Vagina (tissue), 2 donors: ENCODE results near the gene CPLX3. TPM values are rescaled to one million over a fixed set of nuclear protein-coding genes. Genes with fewer than 3 reads are reported as not detected.
A peak's percentile ranks its signal among the peaks of the same experiment; 100 is the strongest.

Source experiments
- DNase-seq, 2 donors: peaks; one replicate each; pipeline ENCODE4 v3.0.0-alpha.2; 2017; ENCODE audit errors: extremely low spot score in 2 of 2
- H3K27ac ChIP-seq: fragments of 200-600 bp; sonication (generic); one replicate; pipeline ENCODE4 v1.5.1; 2019
- H3K27me3 ChIP-seq: fragments of 200-600 bp; sonication (generic); one replicate; pipeline ENCODE4 v1.5.1; 2019
- H3K36me3 ChIP-seq, 2 donors: fragments of 200-600 bp; sonication (generic); one replicate each; pipeline ENCODE4 v1.5.1; 2017 to 2019
- H3K4me1 ChIP-seq: fragments of 200-600 bp; sonication (generic); one replicate; pipeline ENCODE4 v1.5.1; 2019
- H3K4me3 ChIP-seq, 2 donors: fragments of 200-600 bp; sonication (generic); 1 replicate in 1 of 2; 2 replicates in 1 of 2; pipeline ENCODE4 v1.5.1; 2016 to 2019
- H3K9me3 ChIP-seq: fragments of 200-600 bp; sonication (generic); one replicate; pipeline ENCODE4 v1.5.1; 2019
- CTCF ChIP-seq, 3 experiments: fragments of 450-650 bp in 2 of 3; fragments of 200-600 bp in 1 of 3; sonication (generic) in 1 of 3; IDR thresholded peaks; one replicate each; pipeline ENCODE4 v1.5.1; 2017 to 2019; ENCODE audit warnings: antibody characterized with exemption in 3 of 3, mild to moderate bottlenecking in 2 of 3, moderate library complexity in 2 of 3
- POLR2A ChIP-seq, 2 donors: fragments of 450-650 bp; IDR thresholded peaks; one replicate each; pipeline ENCODE4 v1.6.1; 2017; ENCODE audit warnings: antibody characterized with exemption in 2 of 2, mild to moderate bottlenecking in 2 of 2, moderate library complexity in 2 of 2
- POLR2AphosphoS5 ChIP-seq, 2 donors: sonication (generic); formaldehyde crosslinking; IDR thresholded peaks; one replicate each; pipeline ENCODE4 v1.9.0; 2017; ENCODE audit warnings: antibody characterized with exemption in 2 of 2, mild to moderate bottlenecking in 2 of 2, low read depth in 1 of 2; ENCODE audit not compliant: insufficient read depth in 1 of 2
- intact Hi-C: fragments of 100-400 bp; cut with DNase I; formaldehyde crosslinking; loops from one replicate; pipeline ENCODE4 v1.15.1; 2023
- total RNA-seq: library from RNA; depleted of rRNA; stranded (reverse); fragments of >200 nt; gene quantifications from one replicate; pipeline ENCODE4 v1.2.3, GENCODE V29; 2016

Gene CPLX3
- total RNA-seq, 1 donor from 2014 or later: not detected

- Histone ChIP-seq H3K4me3 (no peak overlapping the region), H3K27me3 (no peaks in the 10 kb centered on the region), H3K9me3 (no peaks in the 10 kb centered on the region), H3K27ac (no peak overlapping the region), H3K36me3 (peaks cover 0 to 42% of the 10 kb centered on the region in 2 donors), H3K4me1 (peaks cover 43% of the 10 kb centered on the region)
- DNase-seq: no peak
- intact Hi-C loops: no loop called here
- TF ChIP-seq POLR2A (IDR thresholded peaks at IDR 0.05) (no peak), CTCF (IDR thresholded peaks at IDR 0.05) (no peak), POLR2AphosphoS5 (IDR thresholded peaks at IDR 0.05; ENCODE audit: insufficient read depth in 1 of 2, low read depth in 1 of 2) (no peak)
These were observed 27.8 kb upstream of the CPLX3 start for GRCh38 chr15:74798388-74799254.

- no peak overlapping the region for H3K4me3 ChIP-seq
- peaks cover 0 to 42% of the 10 kb centered on the region in 2 donors for H3K36me3 ChIP-seq
- DNase-seq: no peak
- intact Hi-C loops: no loop called here
- TF ChIP-seq POLR2AphosphoS5 (IDR thresholded peaks at IDR 0.05; ENCODE audit: insufficient read depth in 1 of 2, low read depth in 1 of 2) (no peak), CTCF (IDR thresholded peaks at IDR 0.05) (no peak), POLR2A (IDR thresholded peaks at IDR 0.05) (no peak)
- H3K9me3 ChIP-seq: no peaks in the 10 kb centered on the region
- no peaks in the 10 kb centered on the region for H3K27me3 ChIP-seq
- peak overlapping the region; percentile 54 for H3K27ac ChIP-seq
- H3K4me1 ChIP-seq: peaks cover 36% of the 10 kb centered on the region
These were observed 27.1 kb upstream of the CPLX3 start for GRCh38 chr15:74799255-74799855.

- peaks cover 0 to 42% of the 10 kb centered on the region in 2 donors for H3K36me3 ChIP-seq
- H3K9me3 ChIP-seq: no peaks in the 10 kb centered on the region
- no peaks in the 10 kb centered on the region for H3K27me3 ChIP-seq
- peaks cover 29% of the 10 kb centered on the region for H3K4me1 ChIP-seq
- TF ChIP-seq POLR2A (IDR thresholded peaks at IDR 0.05) (no peak), CTCF (IDR thresholded peaks at IDR 0.05) (peak; percentile 69 to 95 (median 90)), POLR2AphosphoS5 (IDR thresholded peaks at IDR 0.05; ENCODE audit: insufficient read depth in 1 of 2, low read depth in 1 of 2) (peak in 1 of 2 donors; percentile 24)
- peak overlapping the region; percentile 54 for H3K27ac ChIP-seq
- intact Hi-C loops: no loop called here
- H3K4me3 ChIP-seq: no peak overlapping the region
- DNase-seq: no peak
These were observed 26.4 kb upstream of the CPLX3 start for GRCh38 chr15:74799856-74800558.

- no peak for DNase-seq
- intact Hi-C loops: no loop called here
These were observed 25.8 kb upstream of the CPLX3 start for GRCh38 chr15:74800559-74801094.

More at GRCh38 chr15:74800559-74801094, 25.8 kb upstream of the CPLX3 start:
- no peak for TF ChIP-seq POLR2AphosphoS5 (IDR thresholded peaks at IDR 0.05; ENCODE audit: insufficient read depth in 1 of 2, low read depth in 1 of 2)
- TF ChIP-seq POLR2A (IDR thresholded peaks at IDR 0.05): no peak
- no peak for TF ChIP-seq CTCF (IDR thresholded peaks at IDR 0.05)
- Histone ChIP-seq H3K4me1 (peaks cover 24% of the 10 kb centered on the region), H3K27me3 (no peaks in the 10 kb centered on the region), H3K27ac (no peak overlapping the region), H3K36me3 (peaks cover 0 to 42% of the 10 kb centered on the region in 2 donors), H3K4me3 (no peak overlapping the region), H3K9me3 (no peaks in the 10 kb centered on the region)
